Astrocyte (in vitro differentiated cells and primary cell): Measurements from ENCODE around the gene ADAMTS8. TPM values are rescaled to one million over a fixed set of nuclear protein-coding genes. Genes with fewer than 3 reads are reported as not detected.

ENCODE experiments used
- DNase-seq: peaks from one replicate; pipeline ENCODE4 v3.0.0-alpha.2; 2010; ENCODE audit warnings: low read depth
- FAIRE-seq: peaks from 2 replicates; lab custom pipeline; 2011; peaks lifted over from hg19 to GRCh38; lab: Jason Lieb, UNC
- H2AFZ ChIP-seq: 2 replicates; pipeline ENCODE4 v1.6.0; 2012; ENCODE audit warnings: low read depth, low read length, inconsistent platforms
- H3K27ac ChIP-seq: 2 replicates; pipeline ENCODE4 v1.5.1; 2011; ENCODE audit warnings: low read depth, low read length, inconsistent platforms
- H3K27me3 ChIP-seq: 2 replicates; pipeline ENCODE4 v1.6.0; 2011; ENCODE audit warnings: low read length, inconsistent platforms; ENCODE audit not compliant: insufficient read depth
- H3K36me3 ChIP-seq: 2 replicates; pipeline ENCODE4 v1.5.1; 2011; ENCODE audit warnings: low read length, inconsistent platforms; ENCODE audit not compliant: insufficient read depth
- H3K4me1 ChIP-seq: 2 replicates; pipeline ENCODE4 v1.5.1; 2011; ENCODE audit warnings: low read length, inconsistent platforms; ENCODE audit not compliant: insufficient read depth
- H3K4me2 ChIP-seq: 2 replicates; pipeline ENCODE4 v1.6.0; 2012; ENCODE audit warnings: low read length, inconsistent platforms
- H3K4me3 ChIP-seq: 2 replicates; pipeline ENCODE4 v1.5.1; 2011; ENCODE audit warnings: low read depth, mild to moderate bottlenecking, low read length, inconsistent platforms; ENCODE audit not compliant: insufficient read depth
- H3K79me2 ChIP-seq: 2 replicates; pipeline ENCODE4 v1.6.0; 2012; ENCODE audit warnings: mild to moderate bottlenecking, low read length, inconsistent platforms; ENCODE audit not compliant: insufficient read depth
- H3K9ac ChIP-seq: 2 replicates; pipeline ENCODE4 v1.6.0; 2012; ENCODE audit warnings: mild to moderate bottlenecking, low read length, inconsistent platforms
- H3K9me3 ChIP-seq: 2 replicates; pipeline ENCODE4 v1.5.1; 2012; ENCODE audit warnings: low read depth, mild to moderate bottlenecking, low read length, inconsistent platforms; ENCODE audit not compliant: insufficient read depth
- H4K20me1 ChIP-seq: 2 replicates; pipeline ENCODE4 v1.6.0; 2012; ENCODE audit warnings: low read length, inconsistent platforms; ENCODE audit not compliant: insufficient read depth
- H3K27ac Mint-ChIP-seq: one replicate; pipeline ENCODE4 v1.8.0; 2021; ENCODE audit warnings: mild to moderate bottlenecking, mixed read lengths; ENCODE audit not compliant: unreplicated experiment
- H3K27me3 Mint-ChIP-seq: one replicate; pipeline ENCODE4 v1.8.0; 2021; ENCODE audit warnings: low read depth, mixed read lengths; ENCODE audit not compliant: unreplicated experiment
- H3K36me3 Mint-ChIP-seq: one replicate; pipeline ENCODE4 v1.8.0; 2021; ENCODE audit warnings: low read depth, mixed read lengths; ENCODE audit not compliant: unreplicated experiment
- H3K4me1 Mint-ChIP-seq: one replicate; pipeline ENCODE4 v1.8.0; 2021; ENCODE audit warnings: low read depth, mixed read lengths; ENCODE audit not compliant: unreplicated experiment
- H3K4me3 Mint-ChIP-seq: one replicate; pipeline ENCODE4 v1.8.0; 2021; ENCODE audit warnings: mild to moderate bottlenecking, moderate library complexity, mixed read lengths; ENCODE audit not compliant: unreplicated experiment
- H3K9me3 Mint-ChIP-seq: one replicate; pipeline ENCODE4 v1.8.0; 2021; ENCODE audit warnings: mild to moderate bottlenecking, mixed read lengths; ENCODE audit not compliant: unreplicated experiment
- CTCF ChIP-seq: IDR thresholded peaks from 2 replicates; pipeline ENCODE4 v1.5.1; 2011; ENCODE audit warnings: low read depth, mild to moderate bottlenecking, inconsistent platforms, low read length, moderate library complexity; ENCODE audit not compliant: insufficient read depth
- EZH2 ChIP-seq: IDR thresholded peaks from 2 replicates; pipeline ENCODE4 v1.6.1; 2012; ENCODE audit warnings: mild to moderate bottlenecking, low read length, inconsistent platforms; ENCODE audit not compliant: insufficient read depth
- total RNA-seq: library from RNA; stranded (reverse); gene quantifications from 2 replicates; pipeline ENCODE4 v1.2.1, GENCODE V29; 2021

The ADAMTS8 gene
- total RNA-seq, 1 donor from 2014 or later, result 0.20 TPM

- Histone ChIP-seq H4K20me1 (no peaks in the 10 kb centered on the region), H3K9me3 (no peaks in the 10 kb centered on the region), H2AFZ (no peak overlapping the region), H3K27ac (no peak overlapping the region), H3K27me3 (no peaks in the 10 kb centered on the region), H3K9ac (no peak overlapping the region), H3K4me3 (no peak overlapping the region), H3K79me2 (no peaks in the 10 kb centered on the region), H3K36me3 (peaks cover 1% of the 10 kb centered on the region), H3K4me1 (peaks cover 9% of the 10 kb centered on the region), H3K4me2 (no peak overlapping the region)
- Mint-ChIP-seq H3K36me3 (peaks cover 8% of the 10 kb centered on the region), H3K27ac (no peak overlapping the region), H3K27me3 (peaks cover 19% of the 10 kb centered on the region), H3K4me1 (peaks cover 15% of the 10 kb centered on the region), H3K4me3 (no peak overlapping the region), H3K9me3 (no peaks in the 10 kb centered on the region)
- FAIRE-seq (no peak), DNase-seq (no peak)
- no peak for TF ChIP-seq EZH2
- TF ChIP-seq CTCF, result no peak
Measured at GRCh38 chr11:130471731-130472433, 43.5 kb upstream of the ADAMTS8 start.

GRCh38 chr11:130470832-130471706 is 42.7 kb upstream of the ADAMTS8 start:
- H3K9ac ChIP-seq, result no peak overlapping the region
- no peaks in the 10 kb centered on the region for H4K20me1 ChIP-seq
- peaks cover 4% of the 10 kb centered on the region for H3K36me3 ChIP-seq
- FAIRE-seq (no peak), DNase-seq (no peak)
- no peak overlapping the region for H2AFZ ChIP-seq
- H3K4me1 Mint-ChIP-seq, result peaks cover 8% of the 10 kb centered on the region
- no peaks in the 10 kb centered on the region for H3K27me3 ChIP-seq
- no peak overlapping the region for H3K4me3 ChIP-seq
- peaks cover 8% of the 10 kb centered on the region for H3K36me3 Mint-ChIP-seq
- no peaks in the 10 kb centered on the region for H3K9me3 ChIP-seq
- peak overlapping the region; percentile 38 for H3K27ac Mint-ChIP-seq
- no peak overlapping the region for H3K4me2 ChIP-seq
- TF ChIP-seq EZH2, result no peak
- TF ChIP-seq CTCF, result no peak
- no peak overlapping the region for H3K27ac ChIP-seq
- H3K9me3 Mint-ChIP-seq, result no peaks in the 10 kb centered on the region
- peaks cover 6% of the 10 kb centered on the region for H3K4me1 ChIP-seq
- no peaks in the 10 kb centered on the region for H3K79me2 ChIP-seq
- no peak overlapping the region for H3K4me3 Mint-ChIP-seq
- H3K27me3 Mint-ChIP-seq, result peaks cover 19% of the 10 kb centered on the region
